Fibroblast of pulmonary artery (primary cell): ENCODE measurements around the gene ZNF618.

Source experiments
- DNase-seq: peaks from one replicate; pipeline ENCODE4 v3.0.0-alpha.2; 2010; ENCODE audit warnings: low read depth
- H3K4me3 ChIP-seq: replicated peaks from 2 replicates; pipeline ENCODE4 v1.5.1; 2011; ENCODE audit warnings: low read depth, mild to moderate bottlenecking, control low read depth, low read length, moderate library complexity
- CTCF ChIP-seq: IDR thresholded peaks from 2 replicates; pipeline ENCODE4 v1.5.1; 2011; ENCODE audit warnings: mild to moderate bottlenecking, control low read depth, low read length, inconsistent platforms; ENCODE audit errors: missing control alignments

Gene ZNF618

GRCh38 chr9:114084282-114085073 is 208.4 kb downstream of the ZNF618 start:
- no peak overlapping the region for H3K4me3 ChIP-seq
- DNase-seq = no peak
- no peak for TF ChIP-seq CTCF

GRCh38 chr9:114085387-114085789 is 209.3 kb downstream of the ZNF618 start:
- DNase-seq = no peak
- no peak for TF ChIP-seq CTCF
- H3K4me3 ChIP-seq = no peak overlapping the region

GRCh38 chr9:114086009-114086408 is 209.9 kb downstream of the ZNF618 start:
- no peak for DNase-seq
- TF ChIP-seq CTCF = no peak
- no peak overlapping the region for H3K4me3 ChIP-seq

- no peak for DNase-seq
- TF ChIP-seq CTCF = no peak
- no peak overlapping the region for H3K4me3 ChIP-seq
These were observed 210.5 kb downstream of the ZNF618 start for GRCh38 chr9:114086607-114087006.

GRCh38 chr9:114087721-114088120 is 211.6 kb downstream of the ZNF618 start:
- no peak for TF ChIP-seq CTCF
- DNase-seq = no peak
- H3K4me3 ChIP-seq = no peak overlapping the region

GRCh38 chr9:114088571-114089170 is 212.6 kb downstream of the ZNF618 start:
- no peak for DNase-seq
- no peak overlapping the region for H3K4me3 ChIP-seq
- no peak for TF ChIP-seq CTCF
